Activated T-cell treated with anti-CD3 and anti-CD28 coated beads, Interleukin-2, amount 50 U/mL, for 4 hours (primary cell): ENCODE data around the gene SET. TPM values are rescaled to one million over a fixed set of nuclear protein-coding genes. Genes with fewer than 3 reads are reported as not detected.

Experiments
- total RNA-seq, 3 donors: library from RNA; stranded (reverse); gene quantifications; one replicate each; pipeline ENCODE4 v1.2.1, GENCODE V29; 2021

The SET gene
- total RNA-seq, 3 donors from 2014 or later = 761 to 865 (median 792) TPM

Other genes starting within 250 kb of the SET start
- 10 to 100 TPM; 54.1 to 58.5 (median 56.0) TPM for gene ODF2, start 233.2 kb upstream of the SET start, total RNA-seq
- gene GLE1, start 184.5 kb upstream of the SET start, total RNA-seq = 10 to 100 TPM; 39.3 to 42.2 (median 41.9) TPM
- gene SPTAN1, start 136.6 kb upstream of the SET start, total RNA-seq = 100 to 1,000 TPM; 110 to 132 (median 118) TPM
- gene DYNC2I2, start 32.4 kb upstream of the SET start, total RNA-seq = 10 to 100 TPM; 27.4 to 37.4 (median 32.0) TPM
- gene PKN3, start 13.3 kb downstream of the SET start, total RNA-seq = 10 to 100 TPM in 1 of 3 donors, 1 to 10 TPM in 2; 5.5 to 10.1 (median 8.1) TPM
- gene ZDHHC12, start 34.9 kb downstream of the SET start, total RNA-seq = 10 to 100 TPM; 41.7 to 44.9 (median 43.3) TPM
- gene ZER1, start 82.7 kb downstream of the SET start, total RNA-seq = 10 to 100 TPM; 10.9 to 14.9 (median 14.5) TPM
- gene TBC1D13, start 98.0 kb downstream of the SET start, total RNA-seq = 10 to 100 TPM; 23.7 to 26.9 (median 24.6) TPM
- 10 to 100 TPM; 22.6 to 28.5 (median 26.4) TPM for gene ENDOG, start 129.3 kb downstream of the SET start, total RNA-seq
- gene SPOUT1, start 140.6 kb downstream of the SET start, total RNA-seq = 100 to 1,000 TPM; 228 to 233 (median 233) TPM
- 1 to 10 TPM; 4.7 to 5.6 (median 4.8) TPM for gene KYAT1, start 192.7 kb downstream of the SET start, total RNA-seq
- gene LRRC8A, start 192.9 kb downstream of the SET start, total RNA-seq = 10 to 100 TPM; 22.6 to 24.0 (median 23.6) TPM
- gene PHYHD1, start 231.8 kb downstream of the SET start, total RNA-seq = under 1 TPM in 1 of 3 donors, not detected in 2; 0.20 TPM